GM18519 (cell line): Measurements from ENCODE around the gene LNX1.

Experiments used
- ATAC-seq: cut with Tn5 transposase; IDR thresholded peaks from one replicate; pipeline ENCODE4 v1.9.1; 2021; ENCODE audit warnings: mild to moderate bottlenecking, moderate library complexity; ENCODE audit not compliant: unreplicated experiment, low FRiP score

The LNX1 gene

GRCh38 chr4:53505947-53506346 is 85.3 kb downstream of the LNX1 start:
- ATAC-seq: no peak

- ATAC-seq: no peak
These were observed 89.2 kb downstream of the LNX1 start for GRCh38 chr4:53502094-53502493.

GRCh38 chr4:53501561-53501960 is 89.7 kb downstream of the LNX1 start:
- ATAC-seq: no peak

- no peak for ATAC-seq
These were observed 90.7 kb downstream of the LNX1 start for GRCh38 chr4:53500546-53500945.

- ATAC-seq: no peak
These were observed 91.5 kb downstream of the LNX1 start for GRCh38 chr4:53499791-53500190.

- ATAC-seq: no peak
These were observed 92.6 kb downstream of the LNX1 start for GRCh38 chr4:53498706-53499105.

- no peak for ATAC-seq
These were observed 93.6 kb downstream of the LNX1 start for GRCh38 chr4:53497487-53498244.

- no peak for ATAC-seq
These were observed 96.4 kb downstream of the LNX1 start for GRCh38 chr4:53494851-53495250.

GRCh38 chr4:53490965-53491622 is 100.2 kb downstream of the LNX1 start:
- no peak for ATAC-seq

- ATAC-seq: no peak
These were observed 100.9 kb downstream of the LNX1 start for GRCh38 chr4:53490161-53490956.

GRCh38 chr4:53489279-53489889 is 101.9 kb downstream of the LNX1 start:
- no peak for ATAC-seq

- ATAC-seq: no peak
These were observed 103.5 kb downstream of the LNX1 start for GRCh38 chr4:53487766-53488165.

GRCh38 chr4:53485658-53486040 is 105.6 kb downstream of the LNX1 start:
- ATAC-seq: no peak

GRCh38 chr4:53484911-53485657 is 106.2 kb downstream of the LNX1 start:
- ATAC-seq: no peak

GRCh38 chr4:53483250-53483649 is 108.0 kb downstream of the LNX1 start:
- no peak for ATAC-seq

GRCh38 chr4:53481586-53481985 is 109.7 kb downstream of the LNX1 start:
- ATAC-seq: no peak

- no peak for ATAC-seq
These were observed 110.4 kb downstream of the LNX1 start for GRCh38 chr4:53480909-53481308.

GRCh38 chr4:53479736-53480525 is 111.4 kb downstream of the LNX1 start:
- ATAC-seq: no peak

- ATAC-seq: no peak
These were observed 112.4 kb downstream of the LNX1 start for GRCh38 chr4:53478671-53479456.
